ENCODE results near the gene SERPINA4.

The SERPINA4 gene

GRCh38 chr14:94543449-94544124 lies 17.7 kb upstream of the SERPINA4 start:
- no peak overlapping the region for H3K27ac ChIP-seq (ENCODE audit: low read length)
- H3K36me3 ChIP-seq (ENCODE audit: control insufficient read depth in 2 of 2, insufficient read depth in 2 of 2, low read length in 2 of 2), result no peaks in the 10 kb centered on the region
- no peak overlapping the region for H3K4me3 ChIP-seq (ENCODE audit: low read length in 2 of 2)
- H3K9me3 ChIP-seq (ENCODE audit: control insufficient read depth in 2 of 2, low read length in 2 of 2), result peaks cover 3 to 6% of the 10 kb centered on the region in 2 donors
- peaks cover 0 to 7% of the 10 kb centered on the region in 2 donors for H3K27me3 ChIP-seq (ENCODE audit: control insufficient read depth in 1 of 2, insufficient read depth in 2 of 2, low read length in 2 of 2)
- H3K4me1 ChIP-seq (ENCODE audit: control insufficient read depth, insufficient read depth, low read length), result no peaks in the 10 kb centered on the region
- H3K9ac ChIP-seq (ENCODE audit: low read length in 2 of 2), result no peak overlapping the region

- Histone ChIP-seq H3K4me3 (ENCODE audit: low read length in 2 of 2) (no peak overlapping the region), H3K4me1 (ENCODE audit: control insufficient read depth, insufficient read depth, low read length) (no peaks in the 10 kb centered on the region), H3K36me3 (ENCODE audit: control insufficient read depth in 2 of 2, insufficient read depth in 2 of 2, low read length in 2 of 2) (no peaks in the 10 kb centered on the region), H3K27me3 (ENCODE audit: control insufficient read depth in 1 of 2, insufficient read depth in 2 of 2, low read length in 2 of 2) (peaks cover 0 to 4% of the 10 kb centered on the region in 2 donors), H3K9me3 (ENCODE audit: control insufficient read depth in 2 of 2, low read length in 2 of 2) (peaks cover 3 to 6% of the 10 kb centered on the region in 2 donors), H3K9ac (ENCODE audit: low read length in 2 of 2) (no peak overlapping the region), H3K27ac (ENCODE audit: low read length) (no peak overlapping the region)
Measured at GRCh38 chr14:94544726-94545125, 16.5 kb upstream of the SERPINA4 start.

GRCh38 chr14:94545131-94545841 lies 16.0 kb upstream of the SERPINA4 start:
- no peak overlapping the region for H3K4me3 ChIP-seq (ENCODE audit: low read length in 2 of 2)
- H3K9me3 ChIP-seq (ENCODE audit: control insufficient read depth in 2 of 2, low read length in 2 of 2), result peaks cover 3 to 6% of the 10 kb centered on the region in 2 donors
- H3K4me1 ChIP-seq (ENCODE audit: control insufficient read depth, insufficient read depth, low read length), result no peaks in the 10 kb centered on the region
- peaks cover 0 to 4% of the 10 kb centered on the region in 2 donors for H3K27me3 ChIP-seq (ENCODE audit: control insufficient read depth in 1 of 2, insufficient read depth in 2 of 2, low read length in 2 of 2)
- H3K27ac ChIP-seq (ENCODE audit: low read length), result no peak overlapping the region
- H3K36me3 ChIP-seq (ENCODE audit: control insufficient read depth in 2 of 2, insufficient read depth in 2 of 2, low read length in 2 of 2), result no peaks in the 10 kb centered on the region
- H3K9ac ChIP-seq (ENCODE audit: low read length in 2 of 2), result no peak overlapping the region

- Histone ChIP-seq H3K9me3 (ENCODE audit: control insufficient read depth in 2 of 2, low read length in 2 of 2) (peaks cover 3 to 6% of the 10 kb centered on the region in 2 donors), H3K36me3 (ENCODE audit: control insufficient read depth in 2 of 2, insufficient read depth in 2 of 2, low read length in 2 of 2) (no peaks in the 10 kb centered on the region), H3K9ac (ENCODE audit: low read length in 2 of 2) (no peak overlapping the region), H3K4me1 (ENCODE audit: control insufficient read depth, insufficient read depth, low read length) (no peaks in the 10 kb centered on the region), H3K27me3 (ENCODE audit: control insufficient read depth in 1 of 2, insufficient read depth in 2 of 2, low read length in 2 of 2) (peaks cover 0 to 4% of the 10 kb centered on the region in 2 donors), H3K4me3 (ENCODE audit: low read length in 2 of 2) (no peak overlapping the region), H3K27ac (ENCODE audit: low read length) (no peak overlapping the region)
Measured at GRCh38 chr14:94547151-94547680, 14.0 kb upstream of the SERPINA4 start.

- H3K36me3 ChIP-seq (ENCODE audit: control insufficient read depth in 2 of 2, insufficient read depth in 2 of 2, low read length in 2 of 2), result no peaks in the 10 kb centered on the region
- peaks cover 3 to 6% of the 10 kb centered on the region in 2 donors for H3K9me3 ChIP-seq (ENCODE audit: control insufficient read depth in 2 of 2, low read length in 2 of 2)
- no peaks in the 10 kb centered on the region for H3K4me1 ChIP-seq (ENCODE audit: control insufficient read depth, insufficient read depth, low read length)
- H3K9ac ChIP-seq (ENCODE audit: low read length in 2 of 2), result no peak overlapping the region
- no peak overlapping the region for H3K27ac ChIP-seq (ENCODE audit: low read length)
- peaks cover 0 to 2% of the 10 kb centered on the region in 2 donors for H3K27me3 ChIP-seq (ENCODE audit: control insufficient read depth in 1 of 2, insufficient read depth in 2 of 2, low read length in 2 of 2)
- no peak overlapping the region for H3K4me3 ChIP-seq (ENCODE audit: low read length in 2 of 2)
Measured at GRCh38 chr14:94547726-94548125, 13.5 kb upstream of the SERPINA4 start.

GRCh38 chr14:94548131-94548998 lies 12.9 kb upstream of the SERPINA4 start:
- peaks cover 0 to 2% of the 10 kb centered on the region in 2 donors for H3K27me3 ChIP-seq (ENCODE audit: control insufficient read depth in 1 of 2, insufficient read depth in 2 of 2, low read length in 2 of 2)
- H3K9me3 ChIP-seq (ENCODE audit: control insufficient read depth in 2 of 2, low read length in 2 of 2), result peaks cover 3 to 6% of the 10 kb centered on the region in 2 donors
- no peak overlapping the region for H3K27ac ChIP-seq (ENCODE audit: low read length)
- no peaks in the 10 kb centered on the region for H3K4me1 ChIP-seq (ENCODE audit: control insufficient read depth, insufficient read depth, low read length)
- no peak overlapping the region for H3K4me3 ChIP-seq (ENCODE audit: low read length in 2 of 2)
- no peak overlapping the region for H3K9ac ChIP-seq (ENCODE audit: low read length in 2 of 2)
- no peaks in the 10 kb centered on the region for H3K36me3 ChIP-seq (ENCODE audit: control insufficient read depth in 2 of 2, insufficient read depth in 2 of 2, low read length in 2 of 2)

GRCh38 chr14:94548999-94549985 lies 11.9 kb upstream of the SERPINA4 start:
- Histone ChIP-seq H3K27me3 (ENCODE audit: control insufficient read depth in 1 of 2, insufficient read depth in 2 of 2, low read length in 2 of 2) (no peaks in the 10 kb centered on the region), H3K36me3 (ENCODE audit: control insufficient read depth in 2 of 2, insufficient read depth in 2 of 2, low read length in 2 of 2) (no peaks in the 10 kb centered on the region), H3K27ac (ENCODE audit: low read length) (no peak overlapping the region), H3K4me1 (ENCODE audit: control insufficient read depth, insufficient read depth, low read length) (no peaks in the 10 kb centered on the region), H3K9ac (ENCODE audit: low read length in 2 of 2) (no peak overlapping the region), H3K9me3 (ENCODE audit: control insufficient read depth in 2 of 2, low read length in 2 of 2) (peaks cover 3 to 6% of the 10 kb centered on the region in 2 donors), H3K4me3 (ENCODE audit: low read length in 2 of 2) (no peak overlapping the region)

DNA sequence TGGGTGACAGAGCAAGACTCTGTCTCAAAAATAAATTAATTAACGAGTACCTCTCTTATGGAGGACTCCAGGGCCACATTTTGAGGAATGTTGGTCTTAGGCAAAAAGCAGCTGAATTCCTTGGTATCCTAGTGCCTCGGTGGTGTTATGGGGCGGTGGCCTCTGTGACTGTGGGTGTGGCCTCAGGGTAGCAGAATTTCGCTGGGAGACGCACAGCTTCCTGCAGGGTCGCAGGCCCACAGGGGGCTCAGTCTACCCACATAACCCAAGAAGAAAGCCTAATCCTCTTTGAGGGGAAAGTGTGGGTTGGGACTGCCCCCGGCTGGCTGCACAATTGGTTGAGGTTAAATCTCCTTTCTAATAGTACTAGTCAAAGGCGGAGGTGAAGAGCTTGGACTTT lies 11.2 kb upstream of the SERPINA4 start:
- no peaks in the 10 kb centered on the region for H3K27me3 ChIP-seq (ENCODE audit: control insufficient read depth in 1 of 2, insufficient read depth in 2 of 2, low read length in 2 of 2)
- peaks cover 6 to 8% of the 10 kb centered on the region in 2 donors for H3K9me3 ChIP-seq (ENCODE audit: control insufficient read depth in 2 of 2, low read length in 2 of 2)
- no peaks in the 10 kb centered on the region for H3K4me1 ChIP-seq (ENCODE audit: control insufficient read depth, insufficient read depth, low read length)
- no peak overlapping the region for H3K9ac ChIP-seq (ENCODE audit: low read length in 2 of 2)
- no peak overlapping the region for H3K27ac ChIP-seq (ENCODE audit: low read length)
- H3K4me3 ChIP-seq (ENCODE audit: low read length in 2 of 2), result no peak overlapping the region
- no peaks in the 10 kb centered on the region for H3K36me3 ChIP-seq (ENCODE audit: control insufficient read depth in 2 of 2, insufficient read depth in 2 of 2, low read length in 2 of 2)

GRCh38 chr14:94555991-94556390 lies 5.3 kb upstream of the SERPINA4 start:
- Histone ChIP-seq H3K36me3 (ENCODE audit: control insufficient read depth in 2 of 2, insufficient read depth in 2 of 2, low read length in 2 of 2) (no peaks in the 10 kb centered on the region), H3K4me3 (ENCODE audit: low read length in 2 of 2) (no peak overlapping the region), H3K27ac (ENCODE audit: low read length) (no peak overlapping the region), H3K9me3 (ENCODE audit: control insufficient read depth in 2 of 2, low read length in 2 of 2) (peaks cover 6 to 12% of the 10 kb centered on the region in 2 donors), H3K9ac (ENCODE audit: low read length in 2 of 2) (no peak overlapping the region), H3K4me1 (ENCODE audit: control insufficient read depth, insufficient read depth, low read length) (no peaks in the 10 kb centered on the region), H3K27me3 (ENCODE audit: control insufficient read depth in 1 of 2, insufficient read depth in 2 of 2, low read length in 2 of 2) (no peaks in the 10 kb centered on the region)

Measured in stomach smooth muscle (tissue), 2 donors.